Measurements from ENCODE around the gene ACOXL. TPM values are rescaled to one million over a fixed set of nuclear protein-coding genes. Genes with fewer than 3 reads are reported as not detected.

ACOXL gene
- total and polyA plus RNA-seq, 2 of the 8 experiments (the other 6 are each of a cell fraction or from before 2014, with no cell fraction given): 11.4 to 20.6 TPM

DNA sequence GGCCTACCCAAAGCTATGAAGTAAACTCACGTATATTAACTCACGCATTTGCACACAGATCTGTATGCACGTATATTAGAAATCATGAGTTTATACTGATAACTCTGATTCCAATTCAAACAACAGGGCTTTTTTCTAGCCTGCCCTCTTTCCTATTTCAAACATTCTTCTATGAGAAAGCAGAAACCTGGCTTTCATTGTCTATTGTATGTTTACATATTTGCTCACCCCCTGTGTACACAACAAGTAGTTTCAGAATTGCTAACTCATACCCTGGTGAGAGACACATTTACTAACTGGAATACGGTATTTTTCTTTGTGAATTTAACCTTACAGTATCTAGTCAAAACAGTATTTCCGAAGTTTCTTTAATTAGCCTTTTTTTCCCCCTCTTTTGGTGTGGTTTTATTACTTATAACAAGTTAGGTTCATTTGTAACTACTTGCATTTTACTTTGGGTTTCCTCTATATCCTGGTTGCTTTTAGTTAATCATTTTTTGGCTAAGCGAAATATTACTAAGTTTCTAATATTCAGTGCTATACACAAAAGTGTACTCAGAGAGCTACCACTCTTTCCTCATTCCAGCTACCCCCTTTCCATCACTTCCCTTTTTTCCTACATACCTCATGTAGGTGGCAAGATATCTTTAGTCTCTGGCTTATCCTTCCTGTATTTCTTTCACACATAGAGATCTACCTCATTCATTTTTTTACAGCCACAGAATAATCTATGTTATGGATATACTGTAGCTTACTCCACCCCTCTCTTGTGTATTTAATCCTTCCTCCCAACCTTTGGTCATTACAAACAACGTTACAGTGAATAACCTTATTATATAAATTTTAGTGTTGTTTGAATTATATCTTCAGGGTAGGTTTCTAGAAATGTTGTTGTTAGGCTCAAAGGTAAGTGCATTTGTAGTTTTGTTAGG lies 275.6 kb downstream of the ACOXL start (continued):
- TF ChIP-seq, protein P1, sequence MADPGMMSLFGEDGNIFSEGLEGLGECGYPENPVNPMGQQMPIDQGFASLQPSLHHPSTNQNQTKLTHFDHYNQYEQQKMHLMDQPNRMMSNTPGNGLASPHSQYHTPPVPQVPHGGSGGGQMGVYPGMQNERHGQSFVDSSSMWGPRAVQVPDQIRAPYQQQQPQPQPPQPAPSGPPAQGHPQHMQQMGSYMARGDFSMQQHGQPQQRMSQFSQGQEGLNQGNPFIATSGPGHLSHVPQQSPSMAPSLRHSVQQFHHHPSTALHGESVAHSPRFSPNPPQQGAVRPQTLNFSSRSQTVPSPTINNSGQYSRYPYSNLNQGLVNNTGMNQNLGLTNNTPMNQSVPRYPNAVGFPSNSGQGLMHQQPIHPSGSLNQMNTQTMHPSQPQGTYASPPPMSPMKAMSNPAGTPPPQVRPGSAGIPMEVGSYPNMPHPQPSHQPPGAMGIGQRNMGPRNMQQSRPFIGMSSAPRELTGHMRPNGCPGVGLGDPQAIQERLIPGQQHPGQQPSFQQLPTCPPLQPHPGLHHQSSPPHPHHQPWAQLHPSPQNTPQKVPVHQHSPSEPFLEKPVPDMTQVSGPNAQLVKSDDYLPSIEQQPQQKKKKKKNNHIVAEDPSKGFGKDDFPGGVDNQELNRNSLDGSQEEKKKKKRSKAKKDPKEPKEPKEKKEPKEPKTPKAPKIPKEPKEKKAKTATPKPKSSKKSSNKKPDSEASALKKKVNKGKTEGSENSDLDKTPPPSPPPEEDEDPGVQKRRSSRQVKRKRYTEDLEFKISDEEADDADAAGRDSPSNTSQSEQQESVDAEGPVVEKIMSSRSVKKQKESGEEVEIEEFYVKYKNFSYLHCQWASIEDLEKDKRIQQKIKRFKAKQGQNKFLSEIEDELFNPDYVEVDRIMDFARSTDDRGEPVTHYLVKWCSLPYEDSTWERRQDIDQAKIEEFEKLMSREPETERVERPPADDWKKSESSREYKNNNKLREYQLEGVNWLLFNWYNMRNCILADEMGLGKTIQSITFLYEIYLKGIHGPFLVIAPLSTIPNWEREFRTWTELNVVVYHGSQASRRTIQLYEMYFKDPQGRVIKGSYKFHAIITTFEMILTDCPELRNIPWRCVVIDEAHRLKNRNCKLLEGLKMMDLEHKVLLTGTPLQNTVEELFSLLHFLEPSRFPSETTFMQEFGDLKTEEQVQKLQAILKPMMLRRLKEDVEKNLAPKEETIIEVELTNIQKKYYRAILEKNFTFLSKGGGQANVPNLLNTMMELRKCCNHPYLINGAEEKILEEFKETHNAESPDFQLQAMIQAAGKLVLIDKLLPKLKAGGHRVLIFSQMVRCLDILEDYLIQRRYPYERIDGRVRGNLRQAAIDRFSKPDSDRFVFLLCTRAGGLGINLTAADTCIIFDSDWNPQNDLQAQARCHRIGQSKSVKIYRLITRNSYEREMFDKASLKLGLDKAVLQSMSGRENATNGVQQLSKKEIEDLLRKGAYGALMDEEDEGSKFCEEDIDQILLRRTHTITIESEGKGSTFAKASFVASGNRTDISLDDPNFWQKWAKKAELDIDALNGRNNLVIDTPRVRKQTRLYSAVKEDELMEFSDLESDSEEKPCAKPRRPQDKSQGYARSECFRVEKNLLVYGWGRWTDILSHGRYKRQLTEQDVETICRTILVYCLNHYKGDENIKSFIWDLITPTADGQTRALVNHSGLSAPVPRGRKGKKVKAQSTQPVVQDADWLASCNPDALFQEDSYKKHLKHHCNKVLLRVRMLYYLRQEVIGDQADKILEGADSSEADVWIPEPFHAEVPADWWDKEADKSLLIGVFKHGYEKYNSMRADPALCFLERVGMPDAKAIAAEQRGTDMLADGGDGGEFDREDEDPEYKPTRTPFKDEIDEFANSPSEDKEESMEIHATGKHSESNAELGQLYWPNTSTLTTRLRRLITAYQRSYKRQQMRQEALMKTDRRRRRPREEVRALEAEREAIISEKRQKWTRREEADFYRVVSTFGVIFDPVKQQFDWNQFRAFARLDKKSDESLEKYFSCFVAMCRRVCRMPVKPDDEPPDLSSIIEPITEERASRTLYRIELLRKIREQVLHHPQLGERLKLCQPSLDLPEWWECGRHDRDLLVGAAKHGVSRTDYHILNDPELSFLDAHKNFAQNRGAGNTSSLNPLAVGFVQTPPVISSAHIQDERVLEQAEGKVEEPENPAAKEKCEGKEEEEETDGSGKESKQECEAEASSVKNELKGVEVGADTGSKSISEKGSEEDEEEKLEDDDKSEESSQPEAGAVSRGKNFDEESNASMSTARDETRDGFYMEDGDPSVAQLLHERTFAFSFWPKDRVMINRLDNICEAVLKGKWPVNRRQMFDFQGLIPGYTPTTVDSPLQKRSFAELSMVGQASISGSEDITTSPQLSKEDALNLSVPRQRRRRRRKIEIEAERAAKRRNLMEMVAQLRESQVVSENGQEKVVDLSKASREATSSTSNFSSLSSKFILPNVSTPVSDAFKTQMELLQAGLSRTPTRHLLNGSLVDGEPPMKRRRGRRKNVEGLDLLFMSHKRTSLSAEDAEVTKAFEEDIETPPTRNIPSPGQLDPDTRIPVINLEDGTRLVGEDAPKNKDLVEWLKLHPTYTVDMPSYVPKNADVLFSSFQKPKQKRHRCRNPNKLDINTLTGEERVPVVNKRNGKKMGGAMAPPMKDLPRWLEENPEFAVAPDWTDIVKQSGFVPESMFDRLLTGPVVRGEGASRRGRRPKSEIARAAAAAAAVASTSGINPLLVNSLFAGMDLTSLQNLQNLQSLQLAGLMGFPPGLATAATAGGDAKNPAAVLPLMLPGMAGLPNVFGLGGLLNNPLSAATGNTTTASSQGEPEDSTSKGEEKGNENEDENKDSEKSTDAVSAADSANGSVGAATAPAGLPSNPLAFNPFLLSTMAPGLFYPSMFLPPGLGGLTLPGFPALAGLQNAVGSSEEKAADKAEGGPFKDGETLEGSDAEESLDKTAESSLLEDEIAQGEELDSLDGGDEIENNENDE (IDR thresholded peaks at IDR 0.05; ENCODE audit: insufficient replicate concordance, low read length): no peak
- no peak for TF ChIP-seq SRF (IDR thresholded peaks at IDR 0.05; ENCODE audit: low read depth, low read length)
- TF ChIP-seq ZNF274 (IDR thresholded peaks at IDR 0.05; ENCODE audit: borderline replicate concordance, extremely low read depth, low read length): no peak
- TF ChIP-seq RBBP5 (IDR thresholded peaks at IDR 0.05; ENCODE audit: borderline replicate concordance, low read depth, low read length): no peak
- no peak for TF ChIP-seq RNF2 (IDR thresholded peaks at IDR 0.05; ENCODE audit: borderline replicate concordance, low read depth, low read length, missing control alignments, poor library complexity, severe bottlenecking)
- TF ChIP-seq KDM1A (IDR thresholded peaks at IDR 0.05; ENCODE audit: borderline replicate concordance, low read length): no peak
